Stimulated activated memory B cell treated with anti-CD40 and anti-IgM and Interleukin-4, amounts not matched to agents 10 μg/mL and 1 μg/mL and 100 μg/mL, for 72 hours (primary cell): ENCODE data around the gene DUSP2.

Source experiments
- ATAC-seq: fragments of 150-1000 bp; cut with Tn5 transposase; 2 replicates; pipeline ENCODE4 v1.10.0; 2021
- H3K27ac Mint-ChIP-seq: one replicate; pipeline ENCODE4 v1.8.0; 2022; ENCODE audit warnings: mild to moderate bottlenecking, mixed read lengths
- H3K27me3 Mint-ChIP-seq: one replicate; pipeline ENCODE4 v1.8.0; 2022; ENCODE audit warnings: mixed read lengths
- H3K36me3 Mint-ChIP-seq: one replicate; pipeline ENCODE4 v1.8.0; 2022; ENCODE audit warnings: mixed read lengths
- H3K4me1 Mint-ChIP-seq: one replicate; pipeline ENCODE4 v1.8.0; 2022; ENCODE audit warnings: mixed read lengths
- H3K4me3 Mint-ChIP-seq: one replicate; pipeline ENCODE4 v1.8.0; 2022; ENCODE audit warnings: mild to moderate bottlenecking, moderate library complexity, mixed read lengths
- H3K9me3 Mint-ChIP-seq: one replicate; pipeline ENCODE4 v1.8.0; 2022; ENCODE audit warnings: mixed read lengths

Gene DUSP2

DNA sequence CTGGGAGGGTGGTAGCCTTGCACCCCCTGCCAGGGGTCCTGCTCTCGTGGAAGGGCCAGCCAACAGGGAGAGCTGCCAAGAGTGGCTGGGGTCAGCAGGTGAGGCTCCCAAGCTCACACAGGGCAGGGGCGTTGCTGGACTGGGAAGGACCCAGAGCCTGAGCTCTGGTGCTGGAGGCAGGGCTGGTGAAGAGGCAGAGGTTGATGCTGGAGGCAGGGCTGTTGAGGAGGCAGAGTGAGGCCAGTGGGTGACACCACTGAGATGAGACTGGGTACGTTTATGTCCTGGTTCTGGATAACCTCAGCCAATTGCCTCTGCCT is 35.9 kb downstream of the DUSP2 start:
- H3K36me3 Mint-ChIP-seq, result peaks cover 9% of the 10 kb centered on the region
- H3K4me3 Mint-ChIP-seq, result no peak overlapping the region
- H3K27me3 Mint-ChIP-seq, result peaks cover 20% of the 10 kb centered on the region
- peaks cover 15% of the 10 kb centered on the region for H3K9me3 Mint-ChIP-seq
- no peak for ATAC-seq
- peaks cover 9% of the 10 kb centered on the region for H3K4me1 Mint-ChIP-seq
- H3K27ac Mint-ChIP-seq, result no peak overlapping the region

DNA sequence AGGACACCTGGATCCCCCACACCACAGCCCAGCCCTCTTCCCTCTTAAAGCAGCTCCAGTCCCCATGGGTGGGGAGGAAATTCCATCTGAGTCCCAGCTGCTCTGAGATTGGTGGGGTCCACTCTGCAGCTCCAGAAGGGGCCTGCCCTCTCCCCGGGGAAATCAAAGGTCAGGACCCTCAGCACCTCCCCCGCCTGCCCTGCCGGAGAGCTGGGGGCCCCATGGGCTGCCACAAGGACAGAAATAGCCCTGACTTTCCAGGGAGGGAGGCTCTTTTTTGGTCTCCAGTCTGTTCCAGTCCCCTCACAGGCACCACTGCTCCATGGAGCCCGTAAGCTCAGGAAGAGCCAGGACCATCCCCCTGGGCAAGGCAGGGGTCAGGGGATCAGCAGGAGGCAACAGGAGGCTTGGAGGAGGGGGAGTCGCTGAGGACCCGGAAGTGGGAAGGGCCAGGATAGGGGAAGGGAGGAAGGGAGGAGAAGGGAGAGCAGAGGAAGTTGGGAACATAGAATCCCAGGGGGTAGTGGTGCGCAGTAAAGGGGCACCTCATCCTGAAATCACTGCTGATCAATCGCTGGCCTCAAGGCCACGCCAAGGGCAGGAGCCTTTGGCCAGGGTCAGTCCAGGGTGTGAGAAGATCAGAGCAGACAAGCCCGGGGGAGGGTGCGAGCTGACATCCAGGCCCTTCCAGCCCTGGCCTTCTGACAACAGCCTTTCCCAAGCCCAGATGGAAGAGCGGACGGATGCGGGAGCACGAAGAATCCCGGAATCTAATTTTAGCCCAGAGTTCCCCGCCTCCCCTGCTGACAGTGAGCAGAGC is 36.5 kb downstream of the DUSP2 start:
- Mint-ChIP-seq H3K36me3 (peaks cover 9% of the 10 kb centered on the region), H3K9me3 (peaks cover 15% of the 10 kb centered on the region), H3K27me3 (peaks cover 20% of the 10 kb centered on the region), H3K27ac (no peak overlapping the region), H3K4me3 (no peak overlapping the region), H3K4me1 (peaks cover 15% of the 10 kb centered on the region)
- ATAC-seq, result no peak

DNA sequence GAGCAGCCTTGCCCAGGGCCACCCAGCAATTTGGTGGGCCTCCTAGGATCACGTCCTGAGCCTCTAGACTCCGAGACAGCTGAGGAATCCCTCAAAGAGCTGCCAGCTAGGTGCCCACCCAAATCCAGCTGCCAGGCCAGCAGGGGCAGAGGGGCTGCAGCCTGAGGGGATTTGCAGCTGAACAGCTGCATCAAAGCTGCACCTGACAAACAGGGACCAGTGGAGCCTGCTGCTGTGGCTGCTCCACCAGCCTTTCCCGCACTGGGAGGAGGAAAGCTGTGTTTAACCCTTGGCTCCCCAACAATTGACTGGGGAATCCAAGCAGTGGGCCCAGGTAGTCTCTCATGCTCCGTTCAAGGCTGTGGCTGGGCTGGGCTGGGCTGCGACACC is 37.1 kb downstream of the DUSP2 start:
- ATAC-seq, result no peak
- H3K4me1 Mint-ChIP-seq, result peaks cover 17% of the 10 kb centered on the region
- peaks cover 20% of the 10 kb centered on the region for H3K27me3 Mint-ChIP-seq
- H3K9me3 Mint-ChIP-seq, result peaks cover 15% of the 10 kb centered on the region
- no peak overlapping the region for H3K4me3 Mint-ChIP-seq
- peaks cover 9% of the 10 kb centered on the region for H3K36me3 Mint-ChIP-seq
- no peak overlapping the region for H3K27ac Mint-ChIP-seq

DNA sequence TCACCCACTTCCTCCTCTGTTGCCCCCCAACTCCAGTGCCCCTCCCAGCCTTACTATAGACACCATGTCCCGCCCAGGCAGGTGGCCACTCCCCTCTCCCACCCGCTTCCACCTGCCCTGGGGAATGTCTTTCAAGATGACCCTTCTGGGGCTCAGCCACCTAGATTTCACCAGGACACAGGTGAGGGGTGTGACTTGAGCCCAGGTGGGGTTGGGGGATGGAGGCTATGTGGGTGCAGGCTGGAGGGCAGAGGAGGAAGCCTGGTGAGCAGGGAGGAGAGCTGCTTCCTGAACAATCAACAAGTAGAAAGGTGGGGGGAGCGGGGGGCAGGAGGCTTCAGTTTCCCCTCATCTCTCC is 37.6 kb downstream of the DUSP2 start:
- H3K4me3 Mint-ChIP-seq, result no peak overlapping the region
- peaks cover 20% of the 10 kb centered on the region for H3K27me3 Mint-ChIP-seq
- no peak overlapping the region for H3K27ac Mint-ChIP-seq
- H3K9me3 Mint-ChIP-seq, result peaks cover 15% of the 10 kb centered on the region
- ATAC-seq, result no peak
- H3K36me3 Mint-ChIP-seq, result peaks cover 9% of the 10 kb centered on the region
- H3K4me1 Mint-ChIP-seq, result peaks cover 17% of the 10 kb centered on the region

DNA sequence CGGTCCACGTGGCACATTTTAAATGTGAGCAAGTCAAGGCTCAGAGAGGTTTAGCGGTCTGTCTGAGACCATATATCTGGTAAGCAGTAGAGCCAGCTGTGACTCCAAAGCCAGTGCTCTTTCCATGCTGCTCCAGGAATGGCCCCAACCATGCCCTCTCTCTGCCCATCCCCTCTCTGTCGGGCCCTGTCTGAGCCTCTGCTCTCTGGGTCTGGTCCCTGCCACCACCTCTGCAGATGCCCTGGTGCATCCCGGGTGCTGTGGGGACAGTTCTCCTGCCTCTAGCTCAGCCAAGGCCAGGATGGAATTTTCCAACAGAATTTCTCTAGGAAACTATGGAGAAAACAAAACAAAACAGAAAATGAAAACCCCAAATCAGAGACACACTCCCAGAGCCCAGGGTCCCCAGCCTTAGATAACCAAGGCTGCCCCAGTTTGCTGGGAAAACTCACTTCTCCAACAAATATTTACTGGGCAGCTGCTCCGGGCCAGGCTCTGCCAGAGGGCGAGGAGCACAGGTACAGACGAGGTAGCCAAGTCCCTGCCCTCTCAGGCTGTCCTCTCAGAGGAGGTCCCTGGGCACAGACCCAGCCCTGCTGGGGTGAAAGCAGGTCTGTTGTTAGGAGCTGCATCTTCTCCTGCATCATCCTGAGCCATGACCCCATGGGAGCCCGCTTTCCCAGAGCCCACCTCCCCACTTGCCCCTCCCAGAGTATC is 38.1 kb downstream of the DUSP2 start:
- Mint-ChIP-seq H3K36me3 (peaks cover 9% of the 10 kb centered on the region), H3K27me3 (peaks cover 20% of the 10 kb centered on the region), H3K9me3 (peaks cover 15% of the 10 kb centered on the region), H3K4me1 (peaks cover 17% of the 10 kb centered on the region), H3K4me3 (no peak overlapping the region), H3K27ac (no peak overlapping the region)
- ATAC-seq, result no peak

DNA sequence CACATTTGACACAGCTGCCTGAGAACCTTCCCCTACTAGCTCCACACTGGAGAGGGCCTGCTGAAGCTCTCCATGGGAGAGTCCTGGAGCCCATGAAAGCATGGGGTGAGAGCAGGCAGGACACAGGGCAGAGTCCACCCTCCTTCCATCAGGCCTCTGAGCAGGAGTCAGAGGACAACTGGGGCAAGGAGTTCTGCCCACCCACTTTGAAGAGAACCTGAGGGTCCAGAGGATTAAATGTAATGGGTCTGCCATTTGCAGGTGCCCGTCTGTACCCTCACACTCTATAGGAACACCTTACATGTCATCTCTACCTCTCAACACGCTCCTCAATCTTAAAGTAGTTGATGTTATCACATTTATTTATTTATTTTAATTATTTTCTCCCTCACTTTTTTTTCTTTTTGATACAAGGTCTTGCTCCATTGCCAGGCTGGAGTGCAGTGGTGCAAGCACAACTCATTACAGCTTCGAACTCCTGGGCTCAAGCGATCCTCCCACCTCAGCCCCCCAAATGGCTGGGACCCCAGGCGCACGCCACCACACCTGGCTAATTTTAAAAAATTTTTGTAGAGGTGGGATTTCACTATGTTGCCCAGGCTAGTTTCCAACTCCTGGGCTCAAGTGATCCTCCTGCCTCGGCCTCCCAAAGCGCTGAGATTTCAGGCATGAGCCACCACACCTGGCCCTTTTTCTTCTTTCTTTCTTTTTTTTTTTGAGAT is 39.1 kb downstream of the DUSP2 start:
- ATAC-seq, result no peak
- H3K9me3 Mint-ChIP-seq, result peaks cover 15% of the 10 kb centered on the region
- peaks cover 20% of the 10 kb centered on the region for H3K27me3 Mint-ChIP-seq
- H3K27ac Mint-ChIP-seq, result no peak overlapping the region
- peaks cover 9% of the 10 kb centered on the region for H3K36me3 Mint-ChIP-seq
- H3K4me3 Mint-ChIP-seq, result no peak overlapping the region
- H3K4me1 Mint-ChIP-seq, result peaks cover 17% of the 10 kb centered on the region

DNA sequence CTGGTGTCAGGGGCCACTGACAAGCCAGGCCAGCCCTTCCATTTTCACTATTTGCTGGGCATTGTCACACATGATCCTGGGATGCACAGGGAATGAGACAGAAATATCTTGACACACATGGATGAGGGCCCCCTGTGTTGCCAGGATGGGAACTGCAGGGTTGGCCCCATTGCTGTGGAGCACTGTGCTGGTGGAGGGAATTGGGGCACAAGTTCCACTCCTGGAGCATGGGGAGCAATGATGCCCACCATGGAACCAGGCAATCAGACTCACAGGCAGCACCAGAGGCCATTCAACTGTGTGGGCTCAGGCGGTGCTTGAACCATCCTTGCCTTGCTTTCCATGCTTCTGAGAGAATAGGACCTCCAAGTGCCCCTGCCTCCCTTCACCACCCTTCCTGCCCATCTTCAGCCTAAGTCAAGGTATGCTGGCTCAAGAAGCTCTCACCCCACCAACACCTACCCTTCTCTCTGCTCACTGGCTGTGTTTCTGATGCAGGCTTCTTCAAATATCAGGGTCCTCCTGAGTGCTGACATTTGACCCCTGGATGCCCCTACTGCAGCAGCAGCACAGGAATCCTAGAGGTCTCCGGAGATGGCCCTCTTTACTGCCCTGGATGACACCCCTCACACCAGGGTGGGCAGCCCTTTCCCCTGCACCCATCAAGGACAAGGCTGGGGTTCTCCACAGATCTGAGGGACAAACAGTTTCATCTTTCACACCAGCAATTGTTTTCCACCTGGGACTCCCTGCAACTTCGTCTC is 39.9 kb downstream of the DUSP2 start:
- Mint-ChIP-seq H3K4me1 (peaks cover 17% of the 10 kb centered on the region), H3K27ac (no peak overlapping the region), H3K9me3 (peaks cover 15% of the 10 kb centered on the region), H3K27me3 (peaks cover 20% of the 10 kb centered on the region), H3K4me3 (no peak overlapping the region), H3K36me3 (peaks cover 9% of the 10 kb centered on the region)
- no peak for ATAC-seq

DNA sequence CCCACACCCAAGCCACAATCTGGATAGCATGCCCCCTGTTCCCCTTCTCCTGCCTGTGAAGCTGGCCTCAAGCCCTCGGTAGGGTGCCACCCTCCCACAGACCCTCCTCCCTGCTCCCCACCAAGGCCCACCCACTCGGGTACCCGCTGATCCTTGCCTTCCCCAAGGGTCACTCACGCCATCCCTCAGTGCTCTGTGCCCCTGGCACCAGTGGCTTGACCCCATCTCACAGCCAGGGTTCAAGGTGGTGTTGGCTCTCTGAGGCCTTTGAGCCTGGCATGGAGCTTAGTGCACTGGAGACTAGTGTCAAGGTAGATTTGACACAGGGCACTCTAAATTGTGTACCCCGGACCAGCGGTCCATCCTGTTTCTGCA is 40.8 kb downstream of the DUSP2 start:
- H3K27ac Mint-ChIP-seq, result no peak overlapping the region
- peaks cover 9% of the 10 kb centered on the region for H3K36me3 Mint-ChIP-seq
- H3K9me3 Mint-ChIP-seq, result peaks cover 15% of the 10 kb centered on the region
- H3K4me1 Mint-ChIP-seq, result peaks cover 17% of the 10 kb centered on the region
- no peak overlapping the region for H3K4me3 Mint-ChIP-seq
- ATAC-seq, result no peak
- H3K27me3 Mint-ChIP-seq, result peaks cover 20% of the 10 kb centered on the region

DNA sequence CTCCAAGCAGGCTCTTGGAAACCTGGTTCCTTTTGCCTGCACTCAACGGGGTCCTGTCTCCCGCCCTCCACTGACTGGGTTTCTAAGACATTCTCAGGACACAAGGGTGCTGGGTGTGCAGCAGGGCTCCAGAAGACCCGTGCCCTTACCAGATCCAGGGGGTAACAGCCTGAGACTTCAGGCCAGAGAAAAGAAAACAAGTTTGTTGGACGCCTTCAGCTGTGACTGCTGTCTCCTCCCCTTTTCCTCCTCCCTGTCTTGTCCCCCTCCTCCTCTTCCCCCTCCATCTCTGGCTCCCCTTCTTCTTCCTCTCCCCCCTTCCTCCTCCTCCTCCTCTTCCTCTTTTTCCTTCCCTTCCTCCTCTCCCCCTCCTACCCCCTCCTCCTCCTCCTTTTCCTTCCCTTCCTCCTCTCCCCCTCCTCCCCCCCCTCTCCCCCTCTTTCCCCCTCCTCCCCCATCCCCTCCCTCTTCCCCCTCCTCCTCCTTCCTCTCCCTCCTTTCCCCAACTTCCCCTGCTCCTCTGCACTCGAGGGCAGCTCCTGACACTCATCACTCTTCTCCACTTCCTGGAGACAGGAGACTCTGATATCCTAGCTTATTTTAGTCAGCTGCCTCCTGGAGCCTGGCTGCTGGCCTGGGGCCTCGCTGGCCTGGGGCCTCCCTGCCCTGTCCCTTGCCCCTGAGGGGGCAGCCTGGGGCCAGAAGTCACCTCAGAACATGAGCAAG is 41.3 kb downstream of the DUSP2 start:
- H3K9me3 Mint-ChIP-seq, result peaks cover 15% of the 10 kb centered on the region
- H3K4me3 Mint-ChIP-seq, result no peak overlapping the region
- peaks cover 16% of the 10 kb centered on the region for H3K27me3 Mint-ChIP-seq
- no peak overlapping the region for H3K27ac Mint-ChIP-seq
- H3K36me3 Mint-ChIP-seq, result peaks cover 9% of the 10 kb centered on the region
- no peak for ATAC-seq
- peaks cover 17% of the 10 kb centered on the region for H3K4me1 Mint-ChIP-seq

DNA sequence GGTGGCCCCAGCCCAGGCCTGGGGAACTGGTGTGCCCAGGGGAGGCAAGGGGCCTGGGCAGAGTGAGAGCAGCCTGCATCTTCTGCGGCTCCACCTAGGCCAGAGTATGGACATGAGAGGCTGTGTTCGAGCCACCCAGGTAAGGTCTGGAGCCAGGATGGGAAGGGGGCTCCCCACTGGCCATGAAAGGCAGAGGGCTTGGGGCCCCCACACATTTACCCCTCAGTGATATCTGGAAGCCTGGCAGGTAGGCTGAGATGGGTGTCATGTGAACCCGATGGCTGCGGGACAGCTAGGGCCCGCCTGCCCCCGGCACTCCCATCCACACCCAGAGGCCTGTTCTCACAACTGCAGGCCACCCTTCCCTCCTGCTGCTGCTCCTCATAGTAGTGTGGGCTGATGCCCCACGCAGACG is 42.0 kb downstream of the DUSP2 start:
- peaks cover 9% of the 10 kb centered on the region for H3K27me3 Mint-ChIP-seq
- ATAC-seq, result no peak
- H3K27ac Mint-ChIP-seq, result no peak overlapping the region
- H3K4me1 Mint-ChIP-seq, result peaks cover 17% of the 10 kb centered on the region
- H3K36me3 Mint-ChIP-seq, result peaks cover 9% of the 10 kb centered on the region
- H3K9me3 Mint-ChIP-seq, result peaks cover 15% of the 10 kb centered on the region
- no peak overlapping the region for H3K4me3 Mint-ChIP-seq

DNA sequence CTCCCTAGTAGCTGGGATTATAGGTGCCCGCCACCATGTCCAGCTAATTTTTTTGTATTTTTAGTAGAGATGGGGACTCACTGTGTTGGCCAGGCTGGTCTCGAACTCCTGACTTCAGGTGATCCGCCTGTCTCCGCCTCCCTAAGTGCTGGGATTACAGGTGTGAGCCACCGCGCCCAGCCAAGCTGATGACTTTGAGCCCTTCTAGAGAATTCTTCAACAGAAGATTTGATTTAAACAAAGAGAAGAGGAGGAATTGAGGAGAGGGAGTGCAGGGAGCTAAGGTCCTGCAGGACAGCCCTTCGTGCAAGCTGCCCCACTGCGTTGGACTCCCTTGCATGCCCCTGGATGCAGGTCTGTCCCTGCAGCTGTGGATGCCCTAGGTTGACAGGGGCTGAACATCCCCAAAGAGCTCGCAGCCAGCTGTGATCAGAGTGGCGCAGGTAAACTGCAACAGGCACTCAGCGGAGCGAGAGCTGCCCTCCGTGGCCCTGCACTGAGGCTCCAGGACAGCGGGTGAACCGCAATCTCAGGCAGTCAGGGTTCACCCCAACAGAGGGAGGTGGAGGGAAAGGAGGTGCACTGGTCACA is 42.5 kb downstream of the DUSP2 start:
- Mint-ChIP-seq H3K4me3 (no peak overlapping the region), H3K9me3 (peaks cover 15% of the 10 kb centered on the region)

DNA sequence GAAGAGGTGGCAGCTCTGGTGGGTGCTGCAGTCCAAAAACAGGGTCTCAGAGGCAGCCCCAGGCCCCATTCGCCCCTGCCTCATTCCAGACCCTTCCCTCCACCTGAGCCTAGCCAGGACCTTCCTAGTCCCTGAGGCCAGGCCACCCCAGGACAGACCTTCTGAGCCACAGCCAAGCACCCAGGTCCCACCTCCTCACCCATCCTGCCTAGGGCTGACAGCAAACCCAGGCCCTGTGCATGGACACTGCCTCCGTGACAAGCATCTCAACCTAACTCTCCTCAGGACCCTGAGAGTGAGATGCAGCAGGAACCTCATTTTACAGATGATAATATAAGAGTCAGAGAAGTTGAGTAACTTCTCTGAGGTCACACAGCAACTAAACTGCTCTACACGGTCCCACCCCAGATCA is 44.3 kb downstream of the DUSP2 start:
- no peak overlapping the region for H3K4me3 Mint-ChIP-seq

More for the DNA sequence above, 42.5 kb downstream of the DUSP2 start:
- Mint-ChIP-seq H3K4me1 (peaks cover 14% of the 10 kb centered on the region), H3K27ac (no peak overlapping the region), H3K36me3 (peaks cover 9% of the 10 kb centered on the region), H3K27me3 (peaks cover 4% of the 10 kb centered on the region)
- ATAC-seq, result no peak

DNA sequence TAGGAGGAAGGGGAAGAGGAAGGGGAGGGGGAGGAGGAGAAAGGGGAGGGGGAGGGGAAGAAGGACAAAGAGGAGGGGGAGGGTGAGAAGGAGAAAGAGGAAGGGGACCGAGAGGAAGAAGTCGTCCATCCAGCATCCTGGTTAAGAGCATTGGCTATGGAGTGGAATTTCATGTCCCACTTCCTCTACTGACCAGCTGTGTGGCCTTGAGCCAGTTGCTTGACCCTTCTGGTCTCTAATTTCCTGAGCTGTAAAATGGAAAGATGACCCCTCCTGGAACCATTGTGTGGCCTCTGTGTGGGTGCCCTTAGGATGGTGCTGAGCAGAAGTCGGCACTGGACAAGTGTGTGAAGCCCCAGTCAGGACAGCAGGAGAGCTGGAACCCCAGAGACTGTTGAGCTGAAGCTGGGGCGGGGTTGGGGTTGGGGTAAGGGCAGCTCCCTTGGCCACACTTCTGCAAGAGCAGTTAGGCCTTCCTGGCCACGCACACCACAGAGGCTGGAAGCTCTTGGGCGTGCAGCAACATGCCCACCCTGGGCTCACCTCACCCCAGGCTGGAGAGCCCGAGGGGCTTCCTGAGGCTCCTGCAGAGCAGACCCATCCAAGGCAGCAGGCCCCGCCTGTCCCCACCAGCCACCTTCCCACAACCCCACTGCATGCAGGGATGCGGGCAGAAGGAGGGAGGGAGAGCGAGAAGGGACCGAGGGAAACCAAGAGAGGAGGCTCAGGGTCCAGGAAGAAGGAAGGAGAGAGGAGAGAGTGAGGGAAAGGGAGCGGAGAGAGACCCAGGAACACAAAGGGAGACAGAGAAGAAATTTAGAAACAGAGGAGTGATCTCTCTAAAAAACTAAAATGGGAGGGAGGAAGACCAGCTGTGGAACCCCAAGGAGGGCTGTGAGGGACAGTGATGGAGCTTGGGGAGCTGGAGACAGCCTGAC is 45.1 kb downstream of the DUSP2 start:
- ATAC-seq, result no peak
- peaks cover 4% of the 10 kb centered on the region for H3K9me3 Mint-ChIP-seq

More for the DNA sequence above, 44.3 kb downstream of the DUSP2 start:
- ATAC-seq, result no peak
- H3K9me3 Mint-ChIP-seq, result peaks cover 12% of the 10 kb centered on the region
- no peaks in the 10 kb centered on the region for H3K27me3 Mint-ChIP-seq
- H3K4me1 Mint-ChIP-seq, result peaks cover 11% of the 10 kb centered on the region
- peaks cover 9% of the 10 kb centered on the region for H3K36me3 Mint-ChIP-seq
- no peak overlapping the region for H3K27ac Mint-ChIP-seq

More for the DNA sequence above, 45.1 kb downstream of the DUSP2 start:
- no peak overlapping the region for H3K27ac Mint-ChIP-seq
- H3K4me1 Mint-ChIP-seq, result peaks cover 11% of the 10 kb centered on the region
- no peak overlapping the region for H3K4me3 Mint-ChIP-seq
- no peaks in the 10 kb centered on the region for H3K27me3 Mint-ChIP-seq
- peaks cover 2% of the 10 kb centered on the region for H3K36me3 Mint-ChIP-seq
